Tibial artery (tissue), 4 donors: ENCODE measurements around the gene CENATAC.
"Not testable (repeated sequence)": the region's sequence is repeated elsewhere in the genome, so short reads cannot be mapped to it uniquely, and the experiment has no call there.

Experiments
- DNase-seq, 2 donors: peaks; one replicate each; pipeline ENCODE4 v3.0.0-alpha.2; 2019
- H3K27ac ChIP-seq, 2 donors: fragments of 200-600 bp; sonication (generic) in 1 of 2; 1 replicate in 1 of 2; 2 replicates in 1 of 2; pipeline ENCODE4 v1.5.1; 2018 to 2019; ENCODE audit warnings: mild to moderate bottlenecking in 1 of 2
- H3K27me3 ChIP-seq, 2 donors: fragments of 200-600 bp; sonication (generic) in 1 of 2; one replicate each; pipeline versions ENCODE4 v1.5.1 to v1.6.0; 2016 to 2019
- H3K36me3 ChIP-seq, 3 donors: fragments of 200-600 bp; sonication (generic) in 2 of 3; one replicate each; pipeline ENCODE4 v1.5.1; 2016 to 2019; ENCODE audit warnings: mild to moderate bottlenecking in 2 of 3
- H3K4me1 ChIP-seq, 4 donors: fragments of 200-600 bp; sonication (generic) in 2 of 4; 1 replicate in 3 of 4; 2 replicates in 1 of 4; pipeline ENCODE4 v1.5.1; 2016 to 2019
- H3K4me3 ChIP-seq, 2 donors: fragments of 200-600 bp; sonication (generic) in 1 of 2; 1 replicate in 1 of 2; 2 replicates in 1 of 2; pipeline ENCODE4 v1.5.1; 2018 to 2019; ENCODE audit warnings: mild to moderate bottlenecking in 2 of 2
- H3K9me3 ChIP-seq, 3 donors: fragments of 200-600 bp; sonication (generic) in 1 of 3; one replicate each; pipeline ENCODE4 v1.5.1; 2016 to 2019
- intact Hi-C: fragments of 100-400 bp; cut with DNase I; formaldehyde crosslinking; loops from one replicate; pipeline ENCODE4 v1.15.0; 2023; ENCODE audit warnings: low total_unique reads
- TF ChIP-seq, protein P1 (sequence below), 2 experiments: fragments of 200-600 bp in 1 of 2; fragments of 450-650 bp in 1 of 2; IDR thresholded peaks; one replicate each; pipeline ENCODE4 v1.5.1; 2017 to 2019; ENCODE audit warnings: antibody characterized with exemption in 2 of 2, mild to moderate bottlenecking in 1 of 2, moderate library complexity in 1 of 2

Gene CENATAC

DNA sequence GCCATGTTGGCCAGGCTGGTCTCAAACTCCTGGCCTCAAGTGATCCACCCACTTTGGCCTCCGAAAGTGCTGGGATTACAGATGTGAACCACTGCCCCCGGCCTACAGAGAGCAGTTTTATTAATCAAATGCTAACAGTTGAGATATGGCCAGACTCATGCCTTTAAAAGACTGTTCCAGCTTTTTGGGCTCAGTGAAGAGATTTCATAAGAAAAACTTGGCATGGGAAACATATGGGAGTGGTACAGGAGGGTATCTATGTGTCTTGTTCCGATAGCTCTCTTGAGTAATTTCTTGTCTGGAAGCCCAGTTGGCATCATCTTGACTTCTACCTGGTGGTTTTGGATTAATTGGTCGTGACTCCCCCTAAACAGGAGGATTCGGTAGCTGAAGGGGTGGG lies 40.9 kb downstream of the CENATAC start:
- TF ChIP-seq, protein P1, sequence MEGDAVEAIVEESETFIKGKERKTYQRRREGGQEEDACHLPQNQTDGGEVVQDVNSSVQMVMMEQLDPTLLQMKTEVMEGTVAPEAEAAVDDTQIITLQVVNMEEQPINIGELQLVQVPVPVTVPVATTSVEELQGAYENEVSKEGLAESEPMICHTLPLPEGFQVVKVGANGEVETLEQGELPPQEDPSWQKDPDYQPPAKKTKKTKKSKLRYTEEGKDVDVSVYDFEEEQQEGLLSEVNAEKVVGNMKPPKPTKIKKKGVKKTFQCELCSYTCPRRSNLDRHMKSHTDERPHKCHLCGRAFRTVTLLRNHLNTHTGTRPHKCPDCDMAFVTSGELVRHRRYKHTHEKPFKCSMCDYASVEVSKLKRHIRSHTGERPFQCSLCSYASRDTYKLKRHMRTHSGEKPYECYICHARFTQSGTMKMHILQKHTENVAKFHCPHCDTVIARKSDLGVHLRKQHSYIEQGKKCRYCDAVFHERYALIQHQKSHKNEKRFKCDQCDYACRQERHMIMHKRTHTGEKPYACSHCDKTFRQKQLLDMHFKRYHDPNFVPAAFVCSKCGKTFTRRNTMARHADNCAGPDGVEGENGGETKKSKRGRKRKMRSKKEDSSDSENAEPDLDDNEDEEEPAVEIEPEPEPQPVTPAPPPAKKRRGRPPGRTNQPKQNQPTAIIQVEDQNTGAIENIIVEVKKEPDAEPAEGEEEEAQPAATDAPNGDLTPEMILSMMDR (IDR thresholded peaks at IDR 0.05): no peak
- Histone ChIP-seq H3K27me3 (no peaks in the 10 kb centered on the region), H3K36me3 (no peaks in the 10 kb centered on the region), H3K4me3 (no peak overlapping the region), H3K27ac (no peak overlapping the region), H3K9me3 (no peaks in the 10 kb centered on the region), H3K4me1 (no peaks in the 10 kb centered on the region)
- no peak for DNase-seq
- intact Hi-C loops: no loop called here

DNA sequence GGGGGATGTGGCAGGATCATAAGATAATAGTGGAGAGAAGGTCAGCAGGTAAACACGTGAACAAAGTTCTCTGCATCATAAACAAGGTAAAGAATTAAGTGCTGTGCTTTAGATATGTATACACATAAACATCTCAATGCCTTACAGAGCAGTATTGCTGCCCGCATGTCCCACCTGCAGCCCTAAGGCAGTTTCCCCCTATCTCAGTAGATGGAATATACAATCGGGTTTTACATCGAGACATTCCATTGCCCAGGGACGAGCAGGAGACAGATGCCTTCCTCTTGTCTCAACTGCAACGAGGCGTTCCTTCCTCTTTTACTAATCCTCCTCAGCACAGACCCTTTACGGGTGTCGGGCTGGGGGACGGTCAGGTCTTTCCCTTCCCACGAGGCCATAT lies 41.5 kb downstream of the CENATAC start:
- H3K9me3 ChIP-seq, intact Hi-C loops: not testable (repeated sequence)

DNA sequence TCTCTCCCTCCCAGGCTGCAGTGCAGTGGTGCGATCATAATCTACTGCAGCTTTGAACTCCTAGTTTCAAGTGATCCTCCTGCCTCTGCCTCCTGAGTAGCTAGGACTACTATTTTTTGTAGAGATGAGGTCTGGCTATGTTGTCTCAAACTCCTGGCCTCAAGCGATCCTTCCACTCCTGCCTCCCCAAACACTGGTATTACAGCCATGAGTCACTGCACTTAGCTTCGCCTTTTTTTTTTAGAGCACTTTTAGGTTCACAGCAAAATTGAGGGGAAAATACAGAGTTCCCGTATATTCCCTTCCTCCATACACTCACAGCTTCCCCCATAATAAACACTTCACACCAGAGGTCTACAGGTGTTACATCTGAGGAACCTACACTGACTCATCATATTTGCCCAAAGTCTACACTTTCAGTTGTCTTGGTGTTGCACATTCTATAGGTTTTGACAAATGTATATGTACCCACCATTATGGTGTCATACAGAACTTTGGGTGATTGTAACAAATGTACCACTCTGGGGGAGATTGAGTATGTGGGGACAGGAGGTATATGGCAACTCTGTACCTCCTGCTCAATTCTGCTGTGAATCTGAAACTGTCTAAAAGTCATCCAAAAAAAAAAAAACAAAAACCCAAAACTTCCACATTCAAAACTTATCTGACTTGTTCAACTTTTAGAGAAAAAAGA lies 44.0 kb downstream of the CENATAC start:
- Histone ChIP-seq H3K9me3 (no peaks in the 10 kb centered on the region), H3K4me1 (no peaks in the 10 kb centered on the region), H3K27me3 (no peaks in the 10 kb centered on the region), H3K27ac (no peak overlapping the region), H3K4me3 (no peak overlapping the region), H3K36me3 (peaks cover 14 to 25% (median 21%) of the 10 kb centered on the region in 3 donors)
- TF ChIP-seq, protein P1 (IDR thresholded peaks at IDR 0.05): no peak
- intact Hi-C loops: no loop called here
- no peak for DNase-seq

More for the DNA sequence above, 41.5 kb downstream of the CENATAC start:
- DNase-seq, H3K27me3 ChIP-seq, H3K4me1 ChIP-seq, H3K36me3 ChIP-seq, H3K4me3 ChIP-seq, H3K27ac ChIP-seq: not testable (repeated sequence)

DNA sequence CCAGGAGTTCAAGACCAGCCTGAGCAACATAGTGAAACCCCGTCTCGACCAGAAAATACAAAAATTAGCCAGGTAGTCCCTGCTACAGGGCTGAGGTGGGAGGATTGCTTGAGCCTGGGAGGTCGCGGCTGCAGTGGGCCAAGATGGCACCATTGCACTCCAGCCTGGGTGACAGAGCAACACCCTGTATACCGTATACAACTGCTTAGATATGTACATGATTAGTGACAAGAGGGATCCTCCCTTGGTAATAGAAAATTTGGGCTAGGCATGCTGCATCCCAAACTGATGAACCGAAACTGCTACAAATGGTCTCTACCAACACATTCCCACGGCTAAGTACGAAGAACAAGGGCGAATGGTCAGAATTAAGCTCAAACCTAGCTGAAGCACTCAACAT lies 45.0 kb downstream of the CENATAC start:
- Histone ChIP-seq H3K27ac (no peak overlapping the region), H3K9me3 (no peaks in the 10 kb centered on the region), H3K4me1 (no peaks in the 10 kb centered on the region), H3K4me3 (no peak overlapping the region), H3K36me3 (peaks cover 23 to 34% (median 30%) of the 10 kb centered on the region in 3 donors), H3K27me3 (no peaks in the 10 kb centered on the region)
- intact Hi-C loops: no loop called here
- TF ChIP-seq, protein P1 (IDR thresholded peaks at IDR 0.05): no peak
- no peak for DNase-seq

DNA sequence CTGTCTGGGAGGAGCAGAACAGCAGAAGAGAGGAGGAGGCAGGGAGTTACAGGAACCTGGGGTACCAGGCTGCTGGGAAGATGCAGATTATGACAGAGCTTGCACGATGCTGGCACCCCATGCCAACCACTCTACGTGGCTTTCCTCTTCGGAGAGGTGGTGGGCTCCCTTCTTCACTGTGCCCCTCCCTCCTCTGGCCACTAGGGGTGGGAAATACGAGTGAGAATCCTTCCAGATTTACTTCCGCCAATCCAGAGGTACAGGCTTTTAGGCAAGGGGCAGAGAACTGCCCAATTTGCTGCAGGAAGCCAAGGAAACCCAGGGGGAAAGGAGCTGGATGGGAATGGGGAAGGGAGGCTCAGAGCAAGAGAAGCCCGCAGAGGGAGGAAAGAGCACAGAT lies 46.8 kb downstream of the CENATAC start:
- peaks cover 41 to 52% (median 48%) of the 10 kb centered on the region in 3 donors for H3K36me3 ChIP-seq
- no peaks in the 10 kb centered on the region for H3K4me1 ChIP-seq
- intact Hi-C loops: loop anchor here (2.0 to 5.0 kb wide), 2 partner anchors 40 to 372 kb away; no protein-coding TSS in a partner anchor
- no peaks in the 10 kb centered on the region for H3K9me3 ChIP-seq
- TF ChIP-seq, protein P1 (IDR thresholded peaks at IDR 0.05): no peak
- no peak overlapping the region for H3K27ac ChIP-seq
- H3K27me3 ChIP-seq: no peaks in the 10 kb centered on the region
- no peak overlapping the region for H3K4me3 ChIP-seq
- DNase-seq: no peak

DNA sequence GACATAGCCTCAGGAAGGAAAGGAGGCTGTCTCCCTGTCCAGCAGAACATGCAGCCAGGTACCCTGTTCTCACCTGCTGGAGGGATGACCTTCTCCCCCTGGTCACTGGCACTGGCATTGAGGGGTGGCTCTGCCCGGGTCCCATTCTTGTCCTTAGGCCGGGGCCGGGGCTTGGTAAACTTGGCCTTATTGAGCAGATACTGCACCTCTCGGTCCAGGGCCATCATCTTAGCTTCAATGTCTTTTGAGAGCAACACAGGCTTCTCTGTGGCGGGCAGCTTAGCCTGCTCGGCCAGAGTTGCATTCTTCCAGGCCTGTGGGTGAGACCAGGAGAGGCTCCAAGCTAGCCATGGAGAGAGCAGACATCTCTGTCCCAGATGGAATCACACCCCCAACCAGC lies 48.6 kb downstream of the CENATAC start:
- Histone ChIP-seq H3K36me3 (peaks cover 59 to 70% (median 64%) of the 10 kb centered on the region in 3 donors), H3K27ac (no peak overlapping the region), H3K27me3 (no peaks in the 10 kb centered on the region), H3K4me3 (no peak overlapping the region), H3K9me3 (no peaks in the 10 kb centered on the region), H3K4me1 (no peaks in the 10 kb centered on the region)
- intact Hi-C loops: loop anchor here (5.0 kb wide), 1 partner anchor 374 kb away; no protein-coding TSS in a partner anchor
- TF ChIP-seq, protein P1 (IDR thresholded peaks at IDR 0.05): no peak
- no peak for DNase-seq
